Colon (tissue), 2 donors: ENCODE data around the gene CLDN12.
A peak's percentile ranks its signal among the peaks of the same experiment; 100 is the strongest.

Source experiments
- FAIRE-seq: peaks from 2 replicates; lab custom pipeline; 2012; peaks lifted over from hg19 to GRCh38; lab: Jason Lieb, UNC
- donor health status: control.
- donor health status: control.

The CLDN12 gene

GRCh38 chr7:90403174-90404113, at the start of gene CLDN12:
CLDN12 (plus strand) TSS chr7:90403461; CDS start chr7:90412677, 9,216 bp downstream.
- no peak for FAIRE-seq

GRCh38 chr7:90383422-90383821, 19.8 kb upstream of the CLDN12 start:
- FAIRE-seq: no peak

- FAIRE-seq: no peak
Measured at GRCh38 chr7:90383861-90384260, 19.4 kb upstream of the CLDN12 start.

- no peak for FAIRE-seq
Measured at GRCh38 chr7:90384433-90384832, 18.8 kb upstream of the CLDN12 start.

GRCh38 chr7:90387470-90388240, 15.6 kb upstream of the CLDN12 start:
- no peak for FAIRE-seq

- FAIRE-seq: no peak
Measured at GRCh38 chr7:90390926-90391325, 12.3 kb upstream of the CLDN12 start.

- FAIRE-seq: no peak
Measured at GRCh38 chr7:90391488-90391887, 11.8 kb upstream of the CLDN12 start.

- no peak for FAIRE-seq
Measured at GRCh38 chr7:90396420-90396819, 6.8 kb upstream of the CLDN12 start.

GRCh38 chr7:90401989-90402388, 1.3 kb upstream of the CLDN12 start:
- no peak for FAIRE-seq

- FAIRE-seq: no peak
Measured at GRCh38 chr7:90402785-90403173, 482 bp upstream of the CLDN12 start.

- no peak for FAIRE-seq
Measured at GRCh38 chr7:90404777-90405176, 1.5 kb downstream of the CLDN12 start.

GRCh38 chr7:90407484-90407821, 4.2 kb downstream of the CLDN12 start:
- FAIRE-seq: no peak

- no peak for FAIRE-seq
Measured at GRCh38 chr7:90408142-90408541, 4.9 kb downstream of the CLDN12 start.

GRCh38 chr7:90409667-90410066, 6.4 kb downstream of the CLDN12 start:
- FAIRE-seq: no peak

GRCh38 chr7:90411510-90411909, 8.2 kb downstream of the CLDN12 start:
- peak; percentile 57 for FAIRE-seq

GRCh38 chr7:90412458-90413184, 9.4 kb downstream of the CLDN12 start:
- FAIRE-seq: no peak

- no peak for FAIRE-seq
Measured at GRCh38 chr7:90413185-90413528, 9.9 kb downstream of the CLDN12 start.

- no peak for FAIRE-seq
Measured at GRCh38 chr7:90421651-90422050, 18.4 kb downstream of the CLDN12 start.

- no peak for FAIRE-seq
Measured at GRCh38 chr7:90424720-90425119, 21.5 kb downstream of the CLDN12 start.

- FAIRE-seq: no peak
Measured at GRCh38 chr7:90425376-90425775, 22.1 kb downstream of the CLDN12 start.

GRCh38 chr7:90430614-90431460, 27.6 kb downstream of the CLDN12 start:
- no peak for FAIRE-seq

GRCh38 chr7:90432752-90433151, 29.5 kb downstream of the CLDN12 start:
- no peak for FAIRE-seq
